SU-DHL-6 (cell line): ENCODE measurements around the gene SRSF4.

Source experiments
- H2AFZ ChIP-seq: fragments of 200-600 bp; sonication (generic); 2 replicates; pipeline ENCODE4 v1.6.1; 2014; ENCODE audit warnings: low read depth, mild to moderate bottlenecking, moderate library complexity, mixed read lengths, antibody characterized with exemption, low read length; ENCODE audit not compliant: severe bottlenecking
- H3F3A ChIP-seq: fragments of 200-600 bp; shearing (Covaris generic); 2 replicates; pipeline ENCODE4 v1.6.0; 2016; ENCODE audit warnings: antibody characterized with exemption, mild to moderate bottlenecking; ENCODE audit not compliant: insufficient read depth
- H3K27ac ChIP-seq: fragments of 200-600 bp; sonication (generic); 2 replicates; pipeline ENCODE4 v1.5.1; 2016; ENCODE audit warnings: low read depth, mild to moderate bottlenecking, low read length, moderate library complexity, mixed read lengths
- H3K27me3 ChIP-seq: fragments of 200-600 bp; sonication (generic), shearing (Covaris generic); 2 replicates; pipeline ENCODE4 v1.6.0; 2014; ENCODE audit warnings: mild to moderate bottlenecking, low read length
- H3K36me3 ChIP-seq: fragments of 200-600 bp; sonication (generic); 2 replicates; pipeline ENCODE4 v1.6.1; 2014; ENCODE audit warnings: mild to moderate bottlenecking, low read length, mixed read lengths
- H3K4me2 ChIP-seq: fragments of 300-600, 200-600 bp; shearing (Covaris generic), sonication (generic); 2 replicates; pipeline ENCODE4 v1.6.0; 2014; ENCODE audit warnings: low read length, low read depth, mild to moderate bottlenecking; ENCODE audit not compliant: poor library complexity, severe bottlenecking
- H3K4me3 ChIP-seq: fragments of 200-600 bp; sonication (generic); 2 replicates; pipeline ENCODE4 v1.5.1; 2014; ENCODE audit warnings: antibody characterized with exemption, low read length, mild to moderate bottlenecking, mixed read lengths; ENCODE audit not compliant: insufficient read depth, poor library complexity, severe bottlenecking
- H3K79me2 ChIP-seq: fragments of 200-600 bp; sonication (generic); 2 replicates; pipeline ENCODE4 v1.6.1; 2014; ENCODE audit warnings: mild to moderate bottlenecking, low read length, moderate library complexity; ENCODE audit not compliant: insufficient read depth
- H3K9ac ChIP-seq: fragments of 200-600 bp; sonication (generic); 2 replicates; pipeline ENCODE4 v1.7.0; 2014; ENCODE audit warnings: mild to moderate bottlenecking, low read length
- H3K9me2 ChIP-seq: fragments of 200-600 bp; sonication (generic); replicated peaks from 2 replicates; pipeline ENCODE4 v1.6.1; 2014; ENCODE audit warnings: low read length; ENCODE audit not compliant: insufficient read depth
- H3K9me3 ChIP-seq: fragments of 200-600 bp; sonication (generic); 2 replicates; pipeline ENCODE4 v1.6.1; 2014; ENCODE audit warnings: low read length, mixed read lengths; ENCODE audit not compliant: insufficient read depth
- H4K20me1 ChIP-seq: fragments of 200-600 bp; sonication (generic); 2 replicates; pipeline ENCODE4 v1.6.1; 2014; ENCODE audit warnings: low read depth, mild to moderate bottlenecking, antibody characterized with exemption, low read length, moderate library complexity, mixed read lengths
- EZH2phosphoT487 ChIP-seq: fragments of 200-600 bp; sonication (generic), shearing (Covaris generic); conservative IDR thresholded peaks from 2 replicates; pipeline ENCODE4 v1.6.1; 2018; ENCODE audit warnings: mild to moderate bottlenecking, antibody characterized with exemption, low read length, moderate library complexity, mixed read lengths
- TF ChIP-seq, protein P1 (sequence below): fragments of 200-600 bp; sonication (generic); IDR thresholded peaks from one replicate; pipeline ENCODE4 v1.5.1; 2017; ENCODE audit warnings: antibody characterized with exemption, mild to moderate bottlenecking, low read length, moderate library complexity; ENCODE audit not compliant: insufficient read depth, poor library complexity, severe bottlenecking

The SRSF4 gene

DNA sequence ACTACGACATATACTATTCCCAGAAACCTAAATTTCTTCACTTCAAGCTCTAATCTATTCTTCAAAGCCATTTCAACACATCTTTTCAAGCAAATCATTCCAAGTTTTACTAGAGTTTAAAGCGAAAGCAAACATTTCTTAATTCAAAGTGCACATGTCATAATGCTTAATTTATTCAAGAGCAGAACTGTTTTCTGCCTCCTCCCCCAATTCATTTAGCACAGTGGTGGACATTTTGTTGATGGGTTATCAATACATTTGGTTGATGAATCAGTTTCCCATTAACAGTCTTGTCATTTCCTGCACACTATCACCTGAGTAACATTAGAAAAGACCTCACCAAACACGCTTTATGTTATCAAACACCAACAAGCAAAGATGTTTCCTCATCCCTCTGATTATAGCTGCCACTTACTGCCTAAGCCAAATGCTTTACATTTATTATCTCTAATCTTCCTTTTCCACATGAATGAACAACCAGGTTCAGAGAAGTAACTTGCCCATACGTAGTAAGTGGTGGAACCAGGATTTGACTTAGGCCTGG lies 2.0 kb downstream of the SRSF4 start:
- Histone ChIP-seq H3K9me3 (no peaks in the 10 kb centered on the region), H3K79me2 (peaks cover 68% of the 10 kb centered on the region), H3K27ac (no peak overlapping the region; the same call in 1 of the 2 replicates), H3K36me3 (peaks cover 17% of the 10 kb centered on the region), H3K9ac (peak overlapping the region; percentile 99), H3K27me3 (no peaks in the 10 kb centered on the region), H2AFZ (no peak overlapping the region), H3F3A (peaks cover 16% of the 10 kb centered on the region), H3K9me2 (no peaks in the 10 kb centered on the region), H3K4me3 (peak overlapping the region; percentile 97), H4K20me1 (peaks cover 36% of the 10 kb centered on the region), H3K4me2 (peak overlapping the region; percentile 96)
- TF ChIP-seq, protein P1, sequence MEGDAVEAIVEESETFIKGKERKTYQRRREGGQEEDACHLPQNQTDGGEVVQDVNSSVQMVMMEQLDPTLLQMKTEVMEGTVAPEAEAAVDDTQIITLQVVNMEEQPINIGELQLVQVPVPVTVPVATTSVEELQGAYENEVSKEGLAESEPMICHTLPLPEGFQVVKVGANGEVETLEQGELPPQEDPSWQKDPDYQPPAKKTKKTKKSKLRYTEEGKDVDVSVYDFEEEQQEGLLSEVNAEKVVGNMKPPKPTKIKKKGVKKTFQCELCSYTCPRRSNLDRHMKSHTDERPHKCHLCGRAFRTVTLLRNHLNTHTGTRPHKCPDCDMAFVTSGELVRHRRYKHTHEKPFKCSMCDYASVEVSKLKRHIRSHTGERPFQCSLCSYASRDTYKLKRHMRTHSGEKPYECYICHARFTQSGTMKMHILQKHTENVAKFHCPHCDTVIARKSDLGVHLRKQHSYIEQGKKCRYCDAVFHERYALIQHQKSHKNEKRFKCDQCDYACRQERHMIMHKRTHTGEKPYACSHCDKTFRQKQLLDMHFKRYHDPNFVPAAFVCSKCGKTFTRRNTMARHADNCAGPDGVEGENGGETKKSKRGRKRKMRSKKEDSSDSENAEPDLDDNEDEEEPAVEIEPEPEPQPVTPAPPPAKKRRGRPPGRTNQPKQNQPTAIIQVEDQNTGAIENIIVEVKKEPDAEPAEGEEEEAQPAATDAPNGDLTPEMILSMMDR: no peak
- TF ChIP-seq EZH2phosphoT487: no peak

DNA sequence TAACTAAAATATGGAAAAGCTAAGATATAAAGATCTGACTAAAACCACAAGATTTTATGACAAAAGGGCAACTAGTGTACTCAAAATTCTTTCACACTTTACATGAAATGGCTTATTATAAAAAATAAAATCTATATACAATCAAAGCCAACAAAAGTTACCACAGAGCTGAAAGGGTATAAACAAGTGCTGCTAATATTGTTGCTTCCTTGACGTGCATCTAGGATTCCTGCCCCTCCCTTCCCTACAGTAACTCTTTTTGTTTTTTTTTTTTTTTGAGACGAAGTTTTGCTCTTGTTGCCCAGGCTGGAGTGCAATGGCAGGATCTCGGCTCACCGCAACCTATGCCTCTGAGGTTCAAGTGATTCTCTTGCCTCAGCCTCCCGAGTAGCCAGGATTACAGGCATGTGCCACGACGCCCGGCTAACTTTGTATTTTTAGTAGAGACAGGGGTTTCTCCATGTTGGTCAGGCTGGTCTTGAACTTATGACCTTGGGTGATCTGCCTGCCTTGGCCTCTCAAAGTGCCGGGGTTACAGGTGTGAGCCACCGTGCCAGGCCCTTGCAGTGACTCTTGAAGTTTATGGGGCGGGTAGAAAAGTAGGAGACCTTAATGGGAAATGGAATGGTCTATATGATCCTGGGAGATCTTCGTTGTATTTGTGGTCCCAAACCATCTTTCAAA lies 4.5 kb downstream of the SRSF4 start:
- TF ChIP-seq, protein P1: no peak
- TF ChIP-seq EZH2phosphoT487: no peak
- peaks cover 94% of the 10 kb centered on the region for H3K79me2 ChIP-seq
- H3K36me3 ChIP-seq: peaks cover 24% of the 10 kb centered on the region
- H3K27me3 ChIP-seq: no peaks in the 10 kb centered on the region
- H3F3A ChIP-seq: peaks cover 9% of the 10 kb centered on the region; the same call in 1 of the 2 replicates
- no peak overlapping the region for H3K9ac ChIP-seq
- H3K9me2 ChIP-seq: no peaks in the 10 kb centered on the region
- H3K4me3 ChIP-seq: no peak overlapping the region
- H2AFZ ChIP-seq: no peak overlapping the region
- H3K4me2 ChIP-seq: peak overlapping the region; percentile 17
- no peaks in the 10 kb centered on the region for H3K9me3 ChIP-seq
- H3K27ac ChIP-seq: no peak overlapping the region
- peaks cover 49% of the 10 kb centered on the region for H4K20me1 ChIP-seq

DNA sequence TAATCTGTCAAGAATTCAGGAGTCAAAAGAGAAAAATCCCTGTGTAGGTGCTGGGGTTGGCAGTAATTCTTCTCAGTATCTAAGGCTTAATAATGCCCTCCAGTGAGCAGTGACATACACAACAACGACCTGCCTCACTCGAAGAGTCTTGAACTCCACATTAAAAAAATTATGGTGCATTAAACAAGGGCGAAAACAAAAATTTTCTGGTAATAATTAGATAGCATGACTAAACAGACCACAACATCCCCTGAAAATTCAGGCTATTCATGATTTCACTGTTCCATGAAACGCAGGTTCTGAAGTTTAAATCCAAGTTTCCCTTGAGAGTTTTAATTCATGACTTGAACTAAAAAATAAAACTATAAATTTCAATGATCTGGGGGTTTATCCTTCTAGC lies 5.1 kb downstream of the SRSF4 start:
- H3F3A ChIP-seq: peaks cover 9% of the 10 kb centered on the region; the same call in 1 of the 2 replicates
- no peak overlapping the region for H2AFZ ChIP-seq
- peaks cover 99% of the 10 kb centered on the region for H3K79me2 ChIP-seq
- no peaks in the 10 kb centered on the region for H3K9me3 ChIP-seq
- H3K9ac ChIP-seq: no peak overlapping the region
- H3K4me3 ChIP-seq: no peak overlapping the region
- TF ChIP-seq EZH2phosphoT487: no peak
- TF ChIP-seq, protein P1: no peak
- no peaks in the 10 kb centered on the region for H3K27me3 ChIP-seq
- H4K20me1 ChIP-seq: peaks cover 54% of the 10 kb centered on the region
- H3K27ac ChIP-seq: no peak overlapping the region
- no peaks in the 10 kb centered on the region for H3K9me2 ChIP-seq
- peaks cover 24% of the 10 kb centered on the region for H3K36me3 ChIP-seq
- H3K4me2 ChIP-seq: peak overlapping the region; percentile 17
